Measurements from ENCODE around the gene SORL1. TPM values are rescaled to one million over a fixed set of nuclear protein-coding genes. Genes with fewer than 3 reads are reported as not detected.

The SORL1 gene
- total RNA-seq, 4 donors from 2014 or later: 7.3 to 18.8 (median 12.3) TPM

DNA sequence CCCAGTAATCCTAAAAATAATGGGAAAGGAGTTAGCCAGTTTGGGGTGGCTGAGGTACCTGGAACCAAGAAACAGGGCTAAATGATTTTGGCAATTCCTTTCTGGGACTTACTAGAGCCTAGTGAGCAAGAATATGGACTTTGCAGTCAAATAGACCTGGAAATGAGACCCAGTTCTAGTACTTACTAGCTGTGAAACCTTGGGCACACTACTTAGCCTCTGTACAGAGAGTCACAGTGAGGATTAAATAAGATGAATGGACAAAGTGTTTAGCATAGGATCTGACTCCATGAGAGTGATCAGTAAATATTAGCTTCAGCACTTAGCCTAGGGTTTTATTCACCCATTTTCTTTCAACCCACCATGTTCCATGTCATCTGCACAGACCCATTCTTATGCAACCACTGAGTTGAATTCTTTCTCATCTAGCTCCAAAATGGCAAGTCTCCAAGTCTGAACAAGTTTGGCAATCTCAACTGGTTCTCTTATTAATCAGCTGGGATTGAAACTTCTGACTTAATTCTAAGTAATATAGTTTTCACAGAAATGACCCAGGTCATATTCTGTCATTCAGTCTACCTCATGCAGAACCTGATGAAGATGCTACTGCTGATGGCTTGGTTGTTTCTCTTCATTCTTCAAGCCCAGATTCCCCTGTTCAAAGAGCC is 15.0 kb upstream of the SORL1 start:
- DNase-seq (ENCODE audit: low spot score in 2 of 2): peak in 1 of 2 donors; percentile 48

DNA sequence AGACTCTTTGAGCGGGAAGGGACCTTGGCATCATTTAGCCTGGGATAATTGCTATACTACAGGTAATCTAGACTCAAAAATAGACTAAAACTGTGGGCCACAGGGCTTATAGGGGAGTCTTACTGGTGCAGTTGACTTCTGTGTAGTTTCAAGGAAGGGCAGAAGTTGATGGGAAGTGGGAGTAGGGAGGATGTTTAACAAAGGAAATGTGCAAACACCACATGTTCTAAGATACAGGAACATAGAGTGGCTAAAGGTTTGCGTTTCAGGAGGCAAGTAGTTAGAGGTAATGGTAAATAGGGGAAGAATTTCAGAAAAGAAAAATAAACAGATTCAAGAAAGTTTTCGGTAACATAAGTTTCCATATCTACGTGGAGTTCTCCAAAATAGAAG is 14.4 kb upstream of the SORL1 start:
- no peaks in the 10 kb centered on the region for H3K9me3 ChIP-seq
- no peak for DNase-seq (ENCODE audit: low spot score in 2 of 2)
- H3K27ac ChIP-seq: no peak overlapping the region
- TF ChIP-seq POLR2A (IDR thresholded peaks at IDR 0.05) (no peak), EP300 (IDR thresholded peaks at IDR 0.05) (no peak)
- TF ChIP-seq, protein P1, sequence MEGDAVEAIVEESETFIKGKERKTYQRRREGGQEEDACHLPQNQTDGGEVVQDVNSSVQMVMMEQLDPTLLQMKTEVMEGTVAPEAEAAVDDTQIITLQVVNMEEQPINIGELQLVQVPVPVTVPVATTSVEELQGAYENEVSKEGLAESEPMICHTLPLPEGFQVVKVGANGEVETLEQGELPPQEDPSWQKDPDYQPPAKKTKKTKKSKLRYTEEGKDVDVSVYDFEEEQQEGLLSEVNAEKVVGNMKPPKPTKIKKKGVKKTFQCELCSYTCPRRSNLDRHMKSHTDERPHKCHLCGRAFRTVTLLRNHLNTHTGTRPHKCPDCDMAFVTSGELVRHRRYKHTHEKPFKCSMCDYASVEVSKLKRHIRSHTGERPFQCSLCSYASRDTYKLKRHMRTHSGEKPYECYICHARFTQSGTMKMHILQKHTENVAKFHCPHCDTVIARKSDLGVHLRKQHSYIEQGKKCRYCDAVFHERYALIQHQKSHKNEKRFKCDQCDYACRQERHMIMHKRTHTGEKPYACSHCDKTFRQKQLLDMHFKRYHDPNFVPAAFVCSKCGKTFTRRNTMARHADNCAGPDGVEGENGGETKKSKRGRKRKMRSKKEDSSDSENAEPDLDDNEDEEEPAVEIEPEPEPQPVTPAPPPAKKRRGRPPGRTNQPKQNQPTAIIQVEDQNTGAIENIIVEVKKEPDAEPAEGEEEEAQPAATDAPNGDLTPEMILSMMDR (IDR thresholded peaks at IDR 0.05): no peak
- peaks cover 0 to 5% (median 0%) of the 10 kb centered on the region in 4 donors for H3K4me1 ChIP-seq
- H3K4me3 ChIP-seq: no peak overlapping the region
- 86 to 88% methylated on average over 4 of the region's 4 CpGs for WGBS, 2 donors
- H3K36me3 ChIP-seq: no peaks in the 10 kb centered on the region
- no peaks in the 10 kb centered on the region for H3K27me3 ChIP-seq

More for the DNA sequence above, 15.0 kb upstream of the SORL1 start:
- no peak for TF ChIP-seq POLR2A (IDR thresholded peaks at IDR 0.05)
- TF ChIP-seq, protein P1 (IDR thresholded peaks at IDR 0.05): no peak
- no peak for TF ChIP-seq EP300 (IDR thresholded peaks at IDR 0.05)
- H3K27ac ChIP-seq: no peak overlapping the region
- H3K4me1 ChIP-seq: peaks cover 0 to 5% (median 0%) of the 10 kb centered on the region in 4 donors
- no peaks in the 10 kb centered on the region for H3K27me3 ChIP-seq
- no peaks in the 10 kb centered on the region for H3K9me3 ChIP-seq
- H3K4me3 ChIP-seq: no peak overlapping the region
- H3K36me3 ChIP-seq: no peaks in the 10 kb centered on the region

DNA sequence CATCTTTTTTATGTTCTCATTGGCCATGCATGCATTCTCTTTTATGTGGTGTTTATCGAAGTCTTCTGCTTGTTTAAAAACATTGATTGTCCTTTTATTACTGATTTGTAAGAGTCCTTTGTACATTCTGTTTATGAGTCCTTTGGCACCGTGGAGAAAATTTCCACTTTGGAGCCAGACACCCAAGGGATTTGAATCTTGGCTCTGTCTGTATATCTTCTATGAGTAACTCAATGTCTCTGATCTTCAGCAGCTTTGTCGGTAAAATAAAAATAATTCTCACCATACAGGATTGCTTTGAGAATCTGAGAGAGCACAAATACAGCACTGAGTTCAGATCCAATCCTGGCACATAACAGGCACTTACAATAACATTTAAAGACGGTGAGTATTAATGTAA is 12.8 kb upstream of the SORL1 start:
- H3K9me3 ChIP-seq: no peaks in the 10 kb centered on the region
- no peaks in the 10 kb centered on the region for H3K27me3 ChIP-seq
- no peak overlapping the region for H3K4me3 ChIP-seq
- DNase-seq (ENCODE audit: low spot score in 2 of 2): no peak
- TF ChIP-seq, protein P1 (IDR thresholded peaks at IDR 0.05): no peak
- TF ChIP-seq POLR2A (IDR thresholded peaks at IDR 0.05) (no peak), EP300 (IDR thresholded peaks at IDR 0.05) (no peak)
- no peaks in the 10 kb centered on the region for H3K36me3 ChIP-seq
- H3K4me1 ChIP-seq: peaks cover 0 to 5% (median 0%) of the 10 kb centered on the region in 4 donors
- no peak overlapping the region for H3K27ac ChIP-seq
- 24 to 33% methylated on average over 4 of the region's 4 CpGs for WGBS, 2 donors

DNA sequence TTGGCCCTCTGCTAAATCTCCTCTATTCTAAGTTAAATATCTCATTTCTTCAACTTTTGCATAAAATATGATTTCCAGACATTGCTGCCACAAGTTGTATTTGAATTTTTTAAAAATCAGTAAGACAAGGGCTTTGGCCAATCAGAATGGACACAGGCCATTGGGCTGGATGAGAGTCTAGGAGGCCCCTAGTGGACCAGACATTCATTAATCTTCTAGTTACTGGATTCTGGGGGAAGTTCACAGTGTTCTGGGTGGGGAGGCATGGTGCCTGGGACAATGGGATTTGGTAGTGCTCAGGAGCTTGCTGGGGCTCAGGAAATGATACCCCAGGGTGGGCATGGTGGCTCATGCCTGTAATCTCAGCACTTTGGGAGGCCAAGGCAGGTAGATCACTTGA is 12.4 kb upstream of the SORL1 start:
- Histone ChIP-seq H3K9me3 (no peaks in the 10 kb centered on the region), H3K4me1 (peaks cover 0 to 5% (median 0%) of the 10 kb centered on the region in 4 donors), H3K36me3 (no peaks in the 10 kb centered on the region), H3K4me3 (no peak overlapping the region), H3K27me3 (no peaks in the 10 kb centered on the region), H3K27ac (no peak overlapping the region)
- TF ChIP-seq POLR2A (IDR thresholded peaks at IDR 0.05) (no peak), EP300 (IDR thresholded peaks at IDR 0.05) (no peak)
- TF ChIP-seq, protein P1 (IDR thresholded peaks at IDR 0.05): no peak
- DNase-seq (ENCODE audit: low spot score in 2 of 2): no peak

DNA sequence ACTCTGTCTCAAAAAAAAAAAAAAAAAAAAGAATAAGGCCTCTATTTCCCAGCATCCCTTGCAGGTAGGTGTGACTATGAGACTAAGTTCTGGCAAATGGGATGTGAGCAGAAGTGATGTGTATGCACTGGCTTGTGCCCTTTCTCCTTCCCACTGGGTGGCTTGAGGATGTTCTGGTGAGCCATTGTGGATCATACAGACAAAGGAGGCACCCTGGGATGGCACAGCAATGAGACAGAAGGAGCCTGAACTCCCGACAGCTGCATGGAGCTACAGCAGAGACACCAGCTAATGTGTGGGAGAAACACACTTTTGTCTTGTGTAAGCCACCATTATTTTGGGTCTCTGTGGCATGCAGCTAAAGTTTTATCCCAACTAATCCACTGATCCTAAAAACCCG is 10.6 kb upstream of the SORL1 start:
- Histone ChIP-seq H3K4me1 (peaks cover 0 to 5% (median 0%) of the 10 kb centered on the region in 4 donors), H3K4me3 (no peak overlapping the region), H3K27ac (no peak overlapping the region), H3K27me3 (no peaks in the 10 kb centered on the region), H3K9me3 (no peaks in the 10 kb centered on the region), H3K36me3 (no peaks in the 10 kb centered on the region)
- DNase-seq (ENCODE audit: low spot score in 2 of 2): no peak
- TF ChIP-seq, protein P1 (IDR thresholded peaks at IDR 0.05): no peak
- no peak for TF ChIP-seq POLR2A (IDR thresholded peaks at IDR 0.05)
- TF ChIP-seq EP300 (IDR thresholded peaks at IDR 0.05): no peak
- 86 to 97% methylated on average over 2 of the region's 2 CpGs for WGBS, 2 donors
